Heart right ventricle (tissue), 16 donors: ENCODE results near the gene SLC10A6. TPM values are rescaled to one million over a fixed set of nuclear protein-coding genes. Genes with fewer than 3 reads are reported as not detected.
A peak's percentile ranks its signal among the peaks of the same experiment; 100 is the strongest.

Experiments
- ATAC-seq, 8 donors: fragments of 200-7000 bp; cut with Tn5 transposase; one replicate each; pipeline ENCODE4 v1.9.1; 2020; ENCODE audit warnings: mild to moderate bottlenecking in 8 of 8, moderate library complexity in 8 of 8, moderate number of reproducible peaks in 1 of 8
- DNase-seq, 2 donors: peaks; one replicate each; pipeline ENCODE4 v3.0.0-alpha.2; 2020
- H3K27ac ChIP-seq, 10 donors: fragments of 200-600 bp; sonication (generic) in 2 of 10; one replicate each; pipeline versions ENCODE4 v1.5.0 to v1.8.0; 2020 to 2022; ENCODE audit warnings: mild to moderate bottlenecking in 3 of 10
- H3K27me3 ChIP-seq, 7 donors: fragments of 200-600 bp; one replicate each; pipeline ENCODE4 v1.8.0; 2021 to 2022; ENCODE audit warnings: mild to moderate bottlenecking in 2 of 7
- H3K36me3 ChIP-seq, 9 donors: fragments of 200-600 bp; sonication (generic) in 1 of 9; one replicate each; pipeline versions ENCODE4 v1.5.0 to v1.8.0; 2020 to 2022; ENCODE audit warnings: mild to moderate bottlenecking in 2 of 9
- H3K4me1 ChIP-seq, 9 donors: fragments of 200-600 bp; sonication (generic) in 1 of 9; one replicate each; pipeline versions ENCODE4 v1.5.0 to v1.8.0; 2020 to 2022; ENCODE audit warnings: mild to moderate bottlenecking in 4 of 9
- H3K4me3 ChIP-seq, 10 donors: fragments of 200-600 bp; sonication (generic) in 2 of 10; one replicate each; pipeline versions ENCODE4 v1.5.0 to v1.8.0; 2020 to 2022; ENCODE audit warnings: mild to moderate bottlenecking in 7 of 10, moderate library complexity in 2 of 10
- H3K9me3 ChIP-seq, 11 donors: fragments of 200-600 bp in 10 of 11; sonication (generic) in 2 of 11; one replicate each; pipeline versions ENCODE4 v1.5.0 to v1.8.0; 2013 to 2022; ENCODE audit warnings: mild to moderate bottlenecking in 2 of 11, control low read depth in 1 of 11, moderate library complexity in 1 of 11
- CTCF ChIP-seq, 9 donors: fragments of 200-600 bp; sonication (generic) in 2 of 9; IDR thresholded peaks; one replicate each; pipeline versions ENCODE4 v1.5.0 to v1.8.0; 2021 to 2022; ENCODE audit warnings: antibody characterized with exemption in 9 of 9, mild to moderate bottlenecking in 5 of 9, moderate library complexity in 1 of 9
- WGBS, 2 donors: extraction: QIAGEN DNeasy Blood & Tissue Kit; methylation state at CpG; one replicate each; pipeline ENCODE4 v1.1.7; 2013; ENCODE audit warnings: inconsistent platforms in 1 of 2; 5-methylcytosine and 5-hydroxymethylcytosine counted together
- intact Hi-C, 10 donors: fragments of 100-400 bp; cut with DNase I; formaldehyde crosslinking; loops; one replicate each; pipeline versions ENCODE4 v1.11.1 to v1.14.2; 2022
- polyA plus RNA-seq, 2 donors: library from polyadenylated mRNA; stranded (reverse); fragments of 200-250 nt; gene quantifications; one replicate each; pipeline ENCODE4 v1.2.3, GENCODE V29; 2013
- total RNA-seq, 10 donors: library from RNA; stranded (reverse); fragmentation: NEBNext Ultra II Directional in 3 of 10; extraction: Animal tissue kit (Norgen Biotek cat#: 25700) in 3 of 10; gene quantifications; one replicate each; pipeline versions ENCODE4 v1.2.1 to v1.2.4, GENCODE V29; 2021 to 2023
- donor health status: Arrhythmogenic right ventricular cardiomyopathy.
- donor health status: ischemic (EF 13 %, LVEDD 7.1; RV severe dilation, severe dysfunction).
- donor health status: healthy with polysubstance abuse.
- donor health status: DM: no; HTN: yes; CAD: no.
- donor health status: DM: no; HTN: no; CAD: no.
- donor health status: ischemic (EF 25% LVEDD 6.9; RV normal size, moderate dysfunction).
- donor health status: ischemic (EF 25% LVEDD 5.7; RV mildly dilated, moderate dysfunction).
- donor health status: healthy.
- donor health status: DM: yes; HTN: yes; CAD: no.
- donor health status: Ischemic cardiomyopathy.
- donor health status: ischemic (EF 35%, LVEDD 5.7; RV mildly dilated, moderate dysfunction).
- donor health status: nonischemic (EF 11% LVEDD 7.7; RV severe dilation, severe dysfunction).
- donor health status: DM: yes; HTN: yes; CAD: no.
- donor health status: PGD.
- donor health status: ischemic (EF 29% LVEDD 5.4; RV normal size, mild dysfunction).
- donor health status: nonischemic (EF 23%, LVEDD 6.1; RV moderate dilation, normal function).

Gene SLC10A6
- total and polyA plus RNA-seq, 12 donors: 0.22 to 0.90 (median 0.46) TPM; not detected in 2

GRCh38 chr4:86857341-86858052, 8.3 kb upstream of the SLC10A6 start:
- Histone ChIP-seq H3K9me3 (no peaks in the 10 kb centered on the region), H3K36me3 (no peaks in the 10 kb centered on the region), H3K4me1 (peaks cover 0 to 13% (median 0%) of the 10 kb centered on the region in 9 donors), H3K27ac (no peak overlapping the region), H3K4me3 (no peak overlapping the region), H3K27me3 (no peaks in the 10 kb centered on the region)
- no peak for ATAC-seq
- intact Hi-C loops: no loop called here
- 84 to 85% methylated on average over 8 of the region's 8 CpGs for WGBS, 2 donors
- no peak for DNase-seq
- TF ChIP-seq CTCF (IDR thresholded peaks at IDR 0.05): no peak

- Histone ChIP-seq H3K27ac (no peak overlapping the region), H3K4me1 (peaks cover 0 to 13% (median 0%) of the 10 kb centered on the region in 9 donors), H3K36me3 (no peaks in the 10 kb centered on the region), H3K9me3 (no peaks in the 10 kb centered on the region), H3K4me3 (no peak overlapping the region), H3K27me3 (no peaks in the 10 kb centered on the region)
- intact Hi-C loops: no loop called here
- ATAC-seq (no peak), DNase-seq (no peak)
- WGBS, 2 donors: 80 to 90% methylated on average over 1 of the region's 1 CpG
- no peak for TF ChIP-seq CTCF (IDR thresholded peaks at IDR 0.05)
Measured at GRCh38 chr4:86856896-86857295, 7.7 kb upstream of the SLC10A6 start.

GRCh38 chr4:86855572-86855971, 6.4 kb upstream of the SLC10A6 start:
- peak in 1 of 8 donors; percentile 38 for ATAC-seq
- intact Hi-C loops: no loop called here
- 56 to 60% methylated on average over 2 of the region's 2 CpGs for WGBS, 2 donors

GRCh38 chr4:86853209-86853608, 4.0 kb upstream of the SLC10A6 start:
- 75 to 95% methylated on average over 5 of the region's 5 CpGs for WGBS, 2 donors
- ATAC-seq (no peak), DNase-seq (no peak)
- intact Hi-C loops: no loop called here
- H3K9me3 ChIP-seq: no peaks in the 10 kb centered on the region
- H3K27me3 ChIP-seq: no peaks in the 10 kb centered on the region
- no peak for TF ChIP-seq CTCF (IDR thresholded peaks at IDR 0.05)
- no peaks in the 10 kb centered on the region for H3K36me3 ChIP-seq
- peaks cover 0 to 34% (median 14%) of the 10 kb centered on the region in 9 donors for H3K4me1 ChIP-seq
- no peak overlapping the region for H3K27ac ChIP-seq
- no peak overlapping the region for H3K4me3 ChIP-seq

More at GRCh38 chr4:86855572-86855971, 6.4 kb upstream of the SLC10A6 start:
- Histone ChIP-seq H3K27me3 (no peaks in the 10 kb centered on the region), H3K36me3 (no peaks in the 10 kb centered on the region), H3K9me3 (no peaks in the 10 kb centered on the region), H3K4me1 (peaks cover 0 to 13% (median 0%) of the 10 kb centered on the region in 9 donors), H3K4me3 (no peak overlapping the region), H3K27ac (no peak overlapping the region)
- no peak for TF ChIP-seq CTCF (IDR thresholded peaks at IDR 0.05)
- no peak for DNase-seq
